ENCODE measurements around the gene RBM19.

The RBM19 gene

DNA sequence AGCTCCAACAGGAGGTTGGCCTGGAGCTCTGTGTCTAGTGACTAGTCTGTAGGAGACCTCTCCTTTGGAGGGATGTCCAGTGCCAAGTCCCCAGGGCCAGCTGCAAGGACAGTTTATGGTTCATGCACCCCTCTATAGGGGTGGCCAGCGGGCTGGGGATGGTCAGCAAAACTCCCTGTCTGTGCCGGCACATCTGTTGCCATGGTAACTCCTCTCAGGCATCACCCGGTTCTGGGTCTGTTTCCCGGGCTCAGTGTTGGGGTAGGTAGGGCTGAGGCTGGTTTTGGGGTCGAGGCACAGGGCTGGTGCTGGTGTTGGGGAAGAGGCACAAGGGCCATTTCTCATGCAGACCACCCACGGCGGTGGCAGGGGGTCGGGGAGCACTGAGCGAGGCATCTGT lies 196.8 kb downstream of the RBM19 start:
- Histone ChIP-seq H3K36me3 (ENCODE audit: insufficient read depth, low read length) (no peaks in the 10 kb centered on the region), H3K9me3 (ENCODE audit: low read length) (no peaks in the 10 kb centered on the region), H3K9ac (ENCODE audit: low read length) (no peak overlapping the region), H3K4me3 (ENCODE audit: low read depth in 1 of 2, low read length in 2 of 2) (no peak overlapping the region), H3K27ac (ENCODE audit: low read depth, low read length) (no peak overlapping the region), H3K27me3 (ENCODE audit: control insufficient read depth in 1 of 2, insufficient read depth in 2 of 2, low read length in 2 of 2) (peaks cover 7 to 9% of the 10 kb centered on the region in 2 donors), H3K4me1 (ENCODE audit: insufficient read depth, low read length) (no peaks in the 10 kb centered on the region)

GRCh38 chr12:113768850-113769249 lies 197.3 kb downstream of the RBM19 start:
- Histone ChIP-seq H3K27me3 (ENCODE audit: control insufficient read depth in 1 of 2, insufficient read depth in 2 of 2, low read length in 2 of 2) (peaks cover 7 to 13% of the 10 kb centered on the region in 2 donors), H3K36me3 (ENCODE audit: insufficient read depth, low read length) (no peaks in the 10 kb centered on the region), H3K4me1 (ENCODE audit: insufficient read depth, low read length) (no peaks in the 10 kb centered on the region), H3K4me3 (ENCODE audit: low read depth in 1 of 2, low read length in 2 of 2) (no peak overlapping the region), H3K9me3 (ENCODE audit: low read length) (no peaks in the 10 kb centered on the region), H3K9ac (ENCODE audit: low read length) (no peak overlapping the region), H3K27ac (ENCODE audit: low read depth, low read length) (no peak overlapping the region)

DNA sequence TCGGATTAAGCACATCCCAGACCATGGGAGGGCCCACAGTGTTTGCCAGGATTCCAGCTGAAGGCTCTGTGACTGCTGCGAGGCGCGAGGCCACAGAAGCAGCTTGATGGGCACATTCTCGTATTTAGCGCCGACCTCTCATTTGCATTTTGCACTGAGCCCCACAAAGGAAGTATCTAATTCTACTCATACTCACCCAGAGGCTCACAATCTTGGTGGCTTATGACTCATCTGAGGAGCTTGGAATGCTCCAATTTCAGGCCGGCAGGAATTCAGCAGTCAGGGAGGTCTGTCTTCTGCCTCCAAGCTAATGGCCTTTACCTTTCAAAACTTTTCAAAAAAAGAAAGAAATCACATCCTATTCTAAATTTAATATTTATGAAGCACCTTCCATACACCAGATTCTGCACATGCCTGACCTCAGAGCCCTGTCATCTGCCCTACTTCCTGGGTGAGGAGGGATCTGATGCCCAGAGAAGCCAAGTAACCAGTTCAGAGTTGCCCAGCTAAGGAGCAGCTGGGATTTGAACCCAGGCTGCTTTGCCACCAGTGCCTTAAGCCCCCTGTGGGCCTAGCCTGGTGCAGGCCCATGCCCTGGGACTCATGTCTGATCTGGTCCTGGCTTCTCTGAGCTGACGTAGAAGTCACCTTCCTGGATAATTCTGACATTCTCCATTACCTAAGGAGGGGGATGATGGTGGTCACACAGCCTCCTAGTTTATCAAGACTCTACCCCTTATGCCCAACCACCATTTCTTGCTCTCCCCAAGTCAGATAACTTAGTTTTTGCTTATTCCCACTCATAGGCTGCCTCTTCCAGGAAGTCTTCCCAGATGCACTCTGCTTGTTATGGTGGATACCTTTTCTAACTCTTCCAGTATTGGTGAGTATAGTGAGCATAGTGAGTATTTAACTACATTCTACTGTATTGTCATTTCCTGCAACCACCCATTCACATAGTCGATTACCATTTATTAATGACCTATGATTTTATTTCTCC lies 198.9 kb downstream of the RBM19 start:
- Histone ChIP-seq H3K9ac (ENCODE audit: low read length) (no peak overlapping the region), H3K4me3 (ENCODE audit: low read depth in 1 of 2, low read length in 2 of 2) (no peak overlapping the region), H3K36me3 (ENCODE audit: insufficient read depth, low read length) (no peaks in the 10 kb centered on the region), H3K4me1 (ENCODE audit: insufficient read depth, low read length) (no peaks in the 10 kb centered on the region), H3K9me3 (ENCODE audit: low read length) (no peaks in the 10 kb centered on the region), H3K27ac (ENCODE audit: low read depth, low read length) (no peak overlapping the region), H3K27me3 (ENCODE audit: control insufficient read depth in 1 of 2, insufficient read depth in 2 of 2, low read length in 2 of 2) (peaks cover 7 to 22% of the 10 kb centered on the region in 2 donors)
